ENCODE measurements around the gene HSPA14. TPM values are rescaled to one million over a fixed set of nuclear protein-coding genes. Genes with fewer than 3 reads are reported as not detected.

The HSPA14 gene
- total and polyA plus RNA-seq, 2 of the 8 experiments (the other 6 are each of a cell fraction or from before 2014, with no cell fraction given): 20.5 to 36.4 TPM

DNA sequence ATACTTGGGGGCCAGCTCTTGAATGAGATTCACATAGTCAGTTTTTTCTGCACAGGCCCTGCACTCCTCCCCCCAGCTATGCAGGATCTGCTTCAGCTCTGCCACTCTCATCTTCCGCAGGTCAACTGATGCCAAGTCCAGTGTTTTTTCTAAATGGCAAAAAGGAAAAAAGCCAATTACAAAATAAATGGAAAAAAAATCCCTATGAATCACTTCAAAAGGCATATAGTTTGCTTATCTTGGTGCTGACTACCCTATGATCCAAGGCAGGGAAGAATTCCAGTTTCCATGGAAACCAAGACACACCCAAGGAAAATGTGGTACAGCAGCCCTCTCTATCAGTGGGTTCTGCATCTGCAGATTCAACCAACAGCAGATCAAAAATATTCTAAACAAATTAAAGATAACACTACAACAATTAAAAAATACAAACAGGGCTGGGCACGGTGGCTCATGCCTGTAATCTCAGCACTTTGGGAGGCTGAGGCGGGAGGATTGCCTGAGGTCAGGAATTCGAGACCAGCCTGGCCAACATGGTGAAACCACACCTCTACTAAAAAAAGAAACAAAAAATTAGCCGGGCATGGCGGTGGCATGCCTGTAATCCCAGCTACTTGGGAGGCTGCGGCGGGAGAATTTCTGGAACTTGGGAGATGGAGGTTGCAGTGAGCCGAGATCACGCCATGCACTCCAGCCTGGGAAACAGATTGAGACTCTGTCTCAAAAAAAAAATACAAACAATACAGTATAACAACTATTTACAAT is 17.9 kb upstream of the HSPA14 start (continued):
- TF ChIP-seq ATF3 (IDR thresholded peaks at IDR 0.05; ENCODE audit: insufficient read depth, low read depth, low read length): no peak
- no peak for TF ChIP-seq POU5F1 (IDR thresholded peaks at IDR 0.05; ENCODE audit: low read depth, low read length)
- TF ChIP-seq, protein P1, sequence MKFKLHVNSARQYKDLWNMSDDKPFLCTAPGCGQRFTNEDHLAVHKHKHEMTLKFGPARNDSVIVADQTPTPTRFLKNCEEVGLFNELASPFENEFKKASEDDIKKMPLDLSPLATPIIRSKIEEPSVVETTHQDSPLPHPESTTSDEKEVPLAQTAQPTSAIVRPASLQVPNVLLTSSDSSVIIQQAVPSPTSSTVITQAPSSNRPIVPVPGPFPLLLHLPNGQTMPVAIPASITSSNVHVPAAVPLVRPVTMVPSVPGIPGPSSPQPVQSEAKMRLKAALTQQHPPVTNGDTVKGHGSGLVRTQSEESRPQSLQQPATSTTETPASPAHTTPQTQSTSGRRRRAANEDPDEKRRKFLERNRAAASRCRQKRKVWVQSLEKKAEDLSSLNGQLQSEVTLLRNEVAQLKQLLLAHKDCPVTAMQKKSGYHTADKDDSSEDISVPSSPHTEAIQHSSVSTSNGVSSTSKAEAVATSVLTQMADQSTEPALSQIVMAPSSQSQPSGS (IDR thresholded peaks at IDR 0.05; ENCODE audit: low read length): no peak
- no peak for TF ChIP-seq RNF2 (IDR thresholded peaks at IDR 0.05; ENCODE audit: borderline replicate concordance, low read depth, low read length, missing control alignments, poor library complexity, severe bottlenecking)
- TF ChIP-seq SP4 (IDR thresholded peaks at IDR 0.05; ENCODE audit: low read length): no peak
- no peak for TF ChIP-seq SP1 (IDR thresholded peaks at IDR 0.05; ENCODE audit: low read depth, low read length)
- TF ChIP-seq ZNF274 (IDR thresholded peaks at IDR 0.05; ENCODE audit: borderline replicate concordance, extremely low read depth, low read length): no peak

Data from H1 (cell line).